ENCODE measurements around the gene SLC22A23.

SLC22A23 gene

DNA sequence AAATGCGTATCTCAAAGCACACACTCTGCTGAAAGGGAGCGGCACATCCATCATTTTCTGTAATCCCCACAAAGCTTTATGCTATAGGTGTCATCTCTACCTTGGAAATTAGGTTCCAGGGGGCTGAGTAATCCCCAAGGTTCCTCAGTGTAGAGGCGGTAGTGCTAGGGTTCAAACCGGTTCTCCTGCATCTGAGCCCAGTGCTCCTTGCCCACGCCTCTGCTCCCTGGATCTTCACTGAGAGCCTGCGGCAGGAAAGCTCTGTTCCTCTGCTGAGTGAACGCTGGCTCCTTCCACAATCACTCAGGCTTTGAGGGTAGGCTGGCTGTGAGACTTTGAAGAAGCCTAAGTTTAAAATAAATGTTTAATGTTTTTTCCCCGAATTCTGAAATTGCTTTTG is 24.9 kb downstream of the SLC22A23 start:
- Histone ChIP-seq H4K8ac (ENCODE audit: low read depth, low read length) (no peak overlapping the region), H3K4me3 (ENCODE audit: low read length) (no peak overlapping the region), H3K27me3 (ENCODE audit: insufficient read depth, low read length, poor library complexity) (no peaks in the 10 kb centered on the region), H3K9ac (ENCODE audit: low read length) (no peak overlapping the region), H3K36me3 (ENCODE audit: control insufficient read depth, insufficient read depth, low read length) (no peaks in the 10 kb centered on the region), H2BK5ac (ENCODE audit: low read length) (no peak overlapping the region), H2AK5ac (ENCODE audit: low read length) (no peak overlapping the region), H3K23ac (ENCODE audit: low read length) (peak overlapping the region; percentile 24), H3K4me2 (ENCODE audit: low read length) (no peak overlapping the region), H2BK15ac (replicated peaks; ENCODE audit: low read depth) (no peak overlapping the region), H3K79me1 (ENCODE audit: low read length) (no peaks in the 10 kb centered on the region), H2BK120ac (ENCODE audit: low read depth, low read length) (no peak overlapping the region), H3K56ac (ENCODE audit: low read length) (no peak overlapping the region), H4K5ac (ENCODE audit: low read length) (no peak overlapping the region), H3K4me1 (ENCODE audit: control insufficient read depth, low read depth, low read length) (no peaks in the 10 kb centered on the region), H3K27ac (ENCODE audit: low read depth, low read length) (no peak overlapping the region), H3K18ac (ENCODE audit: low read length) (no peak overlapping the region), H3K4ac (ENCODE audit: low read depth, low read length) (no peak overlapping the region), H3K79me2 (ENCODE audit: control insufficient read depth, insufficient read depth, low read length) (no peaks in the 10 kb centered on the region)
- no peak for DNase-seq
- WGBS (ENCODE audit: extremely low coverage, insufficient coverage, low lambda C conversion rate) = no CpG with 5 or more reads among the region's 8 CpGs

DNA sequence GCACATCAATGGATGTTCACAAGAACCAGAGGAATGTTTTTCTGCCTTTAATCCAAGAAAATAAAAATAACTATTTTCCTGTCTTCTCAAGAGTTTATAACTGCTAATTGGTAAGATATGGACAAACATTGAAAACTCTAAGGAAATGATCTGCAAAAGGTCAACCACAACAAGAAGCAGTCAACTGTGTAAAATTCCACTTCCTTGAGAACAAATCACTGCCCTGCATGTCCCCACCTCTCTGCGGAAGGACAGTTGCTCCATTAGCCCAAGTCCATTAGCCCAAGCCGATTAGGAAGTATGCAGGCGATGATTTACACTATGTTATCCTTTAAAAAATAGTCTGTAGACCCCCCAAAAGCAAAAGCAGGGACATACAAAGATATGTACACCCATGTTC is 27.6 kb downstream of the SLC22A23 start:
- no peaks in the 10 kb centered on the region for H3K79me2 ChIP-seq (ENCODE audit: control insufficient read depth, insufficient read depth, low read length)
- no peak overlapping the region for H4K8ac ChIP-seq (ENCODE audit: low read depth, low read length)
- H3K27me3 ChIP-seq (ENCODE audit: insufficient read depth, low read length, poor library complexity) = no peaks in the 10 kb centered on the region
- H3K4ac ChIP-seq (ENCODE audit: low read depth, low read length) = no peak overlapping the region
- no peaks in the 10 kb centered on the region for H3K36me3 ChIP-seq (ENCODE audit: control insufficient read depth, insufficient read depth, low read length)
- H3K4me3 ChIP-seq (ENCODE audit: low read length) = no peak overlapping the region
- H3K4me2 ChIP-seq (ENCODE audit: low read length) = no peak overlapping the region
- WGBS (ENCODE audit: extremely low coverage, insufficient coverage, low lambda C conversion rate) = no CpG with 5 or more reads among the region's 3 CpGs
- H2BK120ac ChIP-seq (ENCODE audit: low read depth, low read length) = no peak overlapping the region
- no peak overlapping the region for H2BK15ac ChIP-seq (replicated peaks; ENCODE audit: low read depth)
- no peak overlapping the region for H3K56ac ChIP-seq (ENCODE audit: low read length)
- H4K5ac ChIP-seq (ENCODE audit: low read length) = no peak overlapping the region
- H3K9ac ChIP-seq (ENCODE audit: low read length) = no peak overlapping the region
- H3K27ac ChIP-seq (ENCODE audit: low read depth, low read length) = no peak overlapping the region
- no peak overlapping the region for H3K23ac ChIP-seq (ENCODE audit: low read length)
- H2BK5ac ChIP-seq (ENCODE audit: low read length) = no peak overlapping the region
- no peak overlapping the region for H3K18ac ChIP-seq (ENCODE audit: low read length)
- H3K4me1 ChIP-seq (ENCODE audit: control insufficient read depth, low read depth, low read length) = no peaks in the 10 kb centered on the region
- no peak overlapping the region for H2AK5ac ChIP-seq (ENCODE audit: low read length)
- H3K79me1 ChIP-seq (ENCODE audit: low read length) = no peaks in the 10 kb centered on the region
- no peak for DNase-seq

DNA sequence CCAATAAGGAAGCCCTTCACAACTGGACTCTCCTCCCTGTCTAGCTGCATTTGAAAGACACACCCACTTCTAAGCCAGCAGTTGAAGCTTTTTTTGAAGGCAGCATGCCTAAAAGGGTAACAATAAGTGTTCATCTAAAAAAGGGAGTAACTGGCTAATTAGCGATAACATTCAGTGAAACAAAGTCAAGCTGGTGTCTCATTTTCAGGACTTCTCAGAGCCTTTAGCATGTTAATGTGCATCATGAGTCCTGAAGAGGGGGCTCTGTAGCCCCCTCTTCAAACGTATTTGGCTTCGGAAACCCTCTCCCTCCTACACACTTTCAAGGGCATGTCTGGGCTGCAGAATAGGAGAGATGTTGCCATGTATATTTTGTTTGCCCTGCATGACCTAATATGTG is 28.1 kb downstream of the SLC22A23 start:
- no CpG with 5 or more reads among the region's 3 CpGs for WGBS (ENCODE audit: extremely low coverage, insufficient coverage, low lambda C conversion rate)
- H4K5ac ChIP-seq (ENCODE audit: low read length) = no peak overlapping the region
- no peak for DNase-seq

DNA sequence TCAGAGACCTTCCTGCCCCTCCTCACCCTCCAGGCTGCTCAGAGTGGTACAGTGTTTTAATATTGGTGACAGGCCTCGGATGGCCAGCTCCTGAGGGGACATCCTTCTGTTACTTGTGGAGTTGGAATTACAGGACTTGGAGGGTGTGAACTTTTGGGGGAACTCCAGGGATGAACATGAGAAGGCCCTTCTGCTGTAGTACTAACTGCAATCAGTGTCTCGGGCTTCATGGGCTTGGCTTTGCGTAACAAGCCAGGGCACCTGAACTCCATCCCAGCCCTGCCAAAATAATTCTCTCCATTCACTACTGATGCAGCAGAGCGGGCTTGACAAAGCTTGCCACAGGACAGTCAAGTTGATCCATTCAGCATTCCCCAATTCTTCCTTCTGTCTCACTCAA is 28.6 kb downstream of the SLC22A23 start:
- no peak overlapping the region for H3K4me2 ChIP-seq (ENCODE audit: low read length)
- no peak for DNase-seq
- no peak overlapping the region for H2BK15ac ChIP-seq (replicated peaks; ENCODE audit: low read depth)
- no peak overlapping the region for H2BK120ac ChIP-seq (ENCODE audit: low read depth, low read length)
- H3K56ac ChIP-seq (ENCODE audit: low read length) = no peak overlapping the region
- H3K27me3 ChIP-seq (ENCODE audit: insufficient read depth, low read length, poor library complexity) = no peaks in the 10 kb centered on the region
- H3K36me3 ChIP-seq (ENCODE audit: control insufficient read depth, insufficient read depth, low read length) = no peaks in the 10 kb centered on the region
- H3K79me1 ChIP-seq (ENCODE audit: low read length) = no peaks in the 10 kb centered on the region
- H4K8ac ChIP-seq (ENCODE audit: low read depth, low read length) = no peak overlapping the region
- H3K23ac ChIP-seq (ENCODE audit: low read length) = no peak overlapping the region
- H3K4ac ChIP-seq (ENCODE audit: low read depth, low read length) = no peak overlapping the region
- whole genome bisulfite sequencing (ENCODE audit: extremely low coverage, insufficient coverage, low lambda C conversion rate) = no CpG with 5 or more reads among the region's 4 CpGs
- H3K18ac ChIP-seq (ENCODE audit: low read length) = no peak overlapping the region
- no peak overlapping the region for H3K9ac ChIP-seq (ENCODE audit: low read length)
- no peak overlapping the region for H4K5ac ChIP-seq (ENCODE audit: low read length)
- no peak overlapping the region for H3K27ac ChIP-seq (ENCODE audit: low read depth, low read length)
- no peak overlapping the region for H2AK5ac ChIP-seq (ENCODE audit: low read length)
- H3K4me3 ChIP-seq (ENCODE audit: low read length) = no peak overlapping the region
- no peaks in the 10 kb centered on the region for H3K4me1 ChIP-seq (ENCODE audit: control insufficient read depth, low read depth, low read length)
- H3K79me2 ChIP-seq (ENCODE audit: control insufficient read depth, insufficient read depth, low read length) = no peaks in the 10 kb centered on the region
- H2BK5ac ChIP-seq (ENCODE audit: low read length) = no peak overlapping the region

More for the DNA sequence above, 28.1 kb downstream of the SLC22A23 start:
- Histone ChIP-seq H3K79me2 (ENCODE audit: control insufficient read depth, insufficient read depth, low read length) (no peaks in the 10 kb centered on the region), H3K4me3 (ENCODE audit: low read length) (no peak overlapping the region), H3K4ac (ENCODE audit: low read depth, low read length) (no peak overlapping the region), H2BK120ac (ENCODE audit: low read depth, low read length) (no peak overlapping the region), H2BK5ac (ENCODE audit: low read length) (no peak overlapping the region), H3K79me1 (ENCODE audit: low read length) (no peaks in the 10 kb centered on the region), H3K27ac (ENCODE audit: low read depth, low read length) (no peak overlapping the region), H4K8ac (ENCODE audit: low read depth, low read length) (no peak overlapping the region), H3K9ac (ENCODE audit: low read length) (no peak overlapping the region), H3K27me3 (ENCODE audit: insufficient read depth, low read length, poor library complexity) (no peaks in the 10 kb centered on the region), H3K18ac (ENCODE audit: low read length) (no peak overlapping the region), H3K36me3 (ENCODE audit: control insufficient read depth, insufficient read depth, low read length) (no peaks in the 10 kb centered on the region), H2AK5ac (ENCODE audit: low read length) (no peak overlapping the region), H2BK15ac (replicated peaks; ENCODE audit: low read depth) (no peak overlapping the region), H3K23ac (ENCODE audit: low read length) (no peak overlapping the region), H3K56ac (ENCODE audit: low read length) (no peak overlapping the region), H3K4me1 (ENCODE audit: control insufficient read depth, low read depth, low read length) (no peaks in the 10 kb centered on the region), H3K4me2 (ENCODE audit: low read length) (no peak overlapping the region)

DNA sequence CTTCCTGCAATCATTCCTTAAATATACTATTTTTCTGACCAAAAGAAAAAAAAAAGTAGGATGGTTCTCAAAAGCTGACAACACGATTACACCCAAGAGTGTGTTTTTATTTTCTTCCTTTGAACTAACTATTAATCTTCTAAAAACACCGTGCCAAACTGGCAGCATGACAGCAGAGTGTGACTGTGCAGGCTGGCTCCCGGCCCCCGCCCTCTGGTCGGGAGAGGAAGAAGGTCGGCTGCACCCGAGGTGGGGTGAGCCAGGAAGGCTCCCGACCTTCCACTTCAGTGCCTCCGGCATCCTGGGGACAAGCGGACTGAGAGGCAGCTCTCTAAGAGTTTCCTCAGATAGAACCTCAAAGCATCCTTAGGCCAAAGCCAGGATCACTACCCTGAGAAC is 29.2 kb downstream of the SLC22A23 start:
- no peaks in the 10 kb centered on the region for H3K36me3 ChIP-seq (ENCODE audit: control insufficient read depth, insufficient read depth, low read length)
- WGBS (ENCODE audit: extremely low coverage, insufficient coverage, low lambda C conversion rate) = no CpG with 5 or more reads among the region's 10 CpGs

DNA sequence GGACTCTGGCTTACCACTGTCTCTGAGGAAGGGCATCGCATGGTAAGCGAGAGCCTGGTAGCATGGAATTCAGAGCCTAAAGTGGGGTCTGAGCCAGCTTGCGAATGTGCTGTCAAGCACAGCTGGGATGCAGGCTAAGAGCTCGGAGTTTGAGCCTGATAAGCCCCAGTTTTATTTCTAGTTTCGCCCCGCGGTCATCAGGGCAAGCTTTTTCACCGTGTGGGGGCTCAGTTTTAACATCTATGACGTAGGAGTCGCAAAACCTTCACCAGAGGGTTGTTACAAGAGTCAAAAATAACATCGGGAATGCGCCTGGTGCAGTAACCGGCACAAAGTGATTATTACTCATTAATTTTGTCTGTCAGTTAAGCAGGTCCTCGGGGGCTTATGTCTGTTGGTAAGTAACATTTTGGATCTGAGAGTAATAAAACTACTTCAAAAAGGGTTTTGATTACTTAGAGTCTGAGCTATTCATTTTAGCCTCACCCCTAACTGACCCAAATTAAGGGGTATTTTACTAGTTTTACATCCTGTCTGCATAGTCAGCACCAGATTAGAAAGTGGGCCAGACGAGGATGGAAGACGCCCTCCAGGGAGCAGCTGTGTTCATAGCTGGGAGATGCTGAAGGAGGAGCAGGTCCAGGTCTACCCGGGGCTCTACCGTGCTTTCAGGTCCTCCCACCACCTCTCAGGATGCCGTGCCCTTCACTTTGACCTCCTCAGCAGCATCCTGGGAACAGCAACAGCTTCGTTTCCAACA is 29.7 kb downstream of the SLC22A23 start:
- Histone ChIP-seq H3K27me3 (ENCODE audit: insufficient read depth, low read length, poor library complexity) (no peaks in the 10 kb centered on the region), H3K9ac (ENCODE audit: low read length) (no peak overlapping the region), H3K18ac (ENCODE audit: low read length) (no peak overlapping the region), H4K8ac (ENCODE audit: low read depth, low read length) (no peak overlapping the region), H3K27ac (ENCODE audit: low read depth, low read length) (no peak overlapping the region), H3K4me2 (ENCODE audit: low read length) (no peak overlapping the region), H2BK5ac (ENCODE audit: low read length) (no peak overlapping the region), H4K5ac (ENCODE audit: low read length) (no peak overlapping the region), H3K36me3 (ENCODE audit: control insufficient read depth, insufficient read depth, low read length) (no peaks in the 10 kb centered on the region), H3K4me1 (ENCODE audit: control insufficient read depth, low read depth, low read length) (no peaks in the 10 kb centered on the region), H2BK15ac (replicated peaks; ENCODE audit: low read depth) (no peak overlapping the region), H2AK5ac (ENCODE audit: low read length) (no peak overlapping the region), H3K56ac (ENCODE audit: low read length) (no peak overlapping the region), H3K4me3 (ENCODE audit: low read length) (no peak overlapping the region), H3K23ac (ENCODE audit: low read length) (no peak overlapping the region), H2BK120ac (ENCODE audit: low read depth, low read length) (no peak overlapping the region), H3K4ac (ENCODE audit: low read depth, low read length) (no peak overlapping the region), H3K79me1 (ENCODE audit: low read length) (no peaks in the 10 kb centered on the region), H3K79me2 (ENCODE audit: control insufficient read depth, insufficient read depth, low read length) (no peaks in the 10 kb centered on the region)
- no peak for DNase-seq
- no CpG with 5 or more reads among the region's 20 CpGs for WGBS (ENCODE audit: extremely low coverage, insufficient coverage, low lambda C conversion rate)

More for the DNA sequence above, 29.2 kb downstream of the SLC22A23 start:
- no peaks in the 10 kb centered on the region for H3K79me2 ChIP-seq (ENCODE audit: control insufficient read depth, insufficient read depth, low read length)
- H3K4me1 ChIP-seq (ENCODE audit: control insufficient read depth, low read depth, low read length) = no peaks in the 10 kb centered on the region
- no peak overlapping the region for H2AK5ac ChIP-seq (ENCODE audit: low read length)
- H4K8ac ChIP-seq (ENCODE audit: low read depth, low read length) = no peak overlapping the region
- H3K56ac ChIP-seq (ENCODE audit: low read length) = no peak overlapping the region
- no peak overlapping the region for H4K5ac ChIP-seq (ENCODE audit: low read length)
- no peaks in the 10 kb centered on the region for H3K79me1 ChIP-seq (ENCODE audit: low read length)
- no peak overlapping the region for H2BK15ac ChIP-seq (replicated peaks; ENCODE audit: low read depth)
- H3K4me2 ChIP-seq (ENCODE audit: low read length) = no peak overlapping the region
- H3K4me3 ChIP-seq (ENCODE audit: low read length) = no peak overlapping the region
- H3K27ac ChIP-seq (ENCODE audit: low read depth, low read length) = no peak overlapping the region
- H3K23ac ChIP-seq (ENCODE audit: low read length) = no peak overlapping the region
- no peak overlapping the region for H2BK120ac ChIP-seq (ENCODE audit: low read depth, low read length)
- H2BK5ac ChIP-seq (ENCODE audit: low read length) = no peak overlapping the region
- H3K9ac ChIP-seq (ENCODE audit: low read length) = no peak overlapping the region
- DNase-seq = no peak
- no peaks in the 10 kb centered on the region for H3K27me3 ChIP-seq (ENCODE audit: insufficient read depth, low read length, poor library complexity)
- H3K18ac ChIP-seq (ENCODE audit: low read length) = no peak overlapping the region
- H3K4ac ChIP-seq (ENCODE audit: low read depth, low read length) = no peak overlapping the region
